Mammary epithelial cell (primary cell): ENCODE results near the gene KCTD20.

Experiments
- EZH2 ChIP-seq: IDR thresholded peaks from 2 replicates; pipeline ENCODE4 v1.6.1; 2012; ENCODE audit warnings: low read length, inconsistent platforms, borderline replicate concordance
- TF ChIP-seq, protein P1 (sequence below), 2 donors: IDR thresholded peaks in 1 of 2; conservative IDR thresholded peaks in 1 of 2; 2 replicates each; pipeline ENCODE4 v1.5.1; 2011 to 2012; ENCODE audit warnings: inconsistent platforms in 2 of 2, low read length in 2 of 2, mild to moderate bottlenecking in 2 of 2, control low read depth in 1 of 2, low read depth in 1 of 2; ENCODE audit not compliant: insufficient read depth in 1 of 2; ENCODE audit errors: extremely low read depth in 1 of 2

GRCh38 chr6:36430351-36430750, 12.4 kb upstream of the KCTD20 start:
- no peak for TF ChIP-seq EZH2
- TF ChIP-seq, protein P1, sequence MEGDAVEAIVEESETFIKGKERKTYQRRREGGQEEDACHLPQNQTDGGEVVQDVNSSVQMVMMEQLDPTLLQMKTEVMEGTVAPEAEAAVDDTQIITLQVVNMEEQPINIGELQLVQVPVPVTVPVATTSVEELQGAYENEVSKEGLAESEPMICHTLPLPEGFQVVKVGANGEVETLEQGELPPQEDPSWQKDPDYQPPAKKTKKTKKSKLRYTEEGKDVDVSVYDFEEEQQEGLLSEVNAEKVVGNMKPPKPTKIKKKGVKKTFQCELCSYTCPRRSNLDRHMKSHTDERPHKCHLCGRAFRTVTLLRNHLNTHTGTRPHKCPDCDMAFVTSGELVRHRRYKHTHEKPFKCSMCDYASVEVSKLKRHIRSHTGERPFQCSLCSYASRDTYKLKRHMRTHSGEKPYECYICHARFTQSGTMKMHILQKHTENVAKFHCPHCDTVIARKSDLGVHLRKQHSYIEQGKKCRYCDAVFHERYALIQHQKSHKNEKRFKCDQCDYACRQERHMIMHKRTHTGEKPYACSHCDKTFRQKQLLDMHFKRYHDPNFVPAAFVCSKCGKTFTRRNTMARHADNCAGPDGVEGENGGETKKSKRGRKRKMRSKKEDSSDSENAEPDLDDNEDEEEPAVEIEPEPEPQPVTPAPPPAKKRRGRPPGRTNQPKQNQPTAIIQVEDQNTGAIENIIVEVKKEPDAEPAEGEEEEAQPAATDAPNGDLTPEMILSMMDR (conservative IDR thresholded peaks at IDR 0.05 in 1 of 2, IDR thresholded peaks at IDR 0.05 in 1 of 2; ENCODE audit: extremely low read depth in 1 of 2, insufficient read depth in 1 of 2, low read depth in 1 of 2, low read length in 2 of 2) = no peak
